Activated CD4-positive, alpha-beta memory T cell treated with anti-CD3 and anti-CD28 coated beads, Interleukin-2, amount 10 ng/mL, durations not matched to agents 7 days and 5 days (primary cell): ENCODE data around the gene RASSF5. TPM values are rescaled to one million over a fixed set of nuclear protein-coding genes. Genes with fewer than 3 reads are reported as not detected.
"Not testable (repeated sequence)": the region's sequence is repeated elsewhere in the genome, so short reads cannot be mapped to it uniquely, and the experiment has no call there.

Source experiments
- CTCF ChIA-PET: fragments of 350-600 bp; sonication (Branson Sonifier 250); formaldehyde crosslinking; loops from one replicate; lab custom pipeline; 2021; ENCODE audit warnings: antibody characterized with exemption, inconsistent platforms; lab: Charles Lee
- POLR2A ChIA-PET: fragments of 350-600 bp; sonication (Branson Sonifier 250); formaldehyde crosslinking; loops from one replicate; lab custom pipeline; 2021; ENCODE audit warnings: antibody characterized with exemption; lab: Charles Lee
- DNase-seq: peaks from one replicate; pipeline ENCODE4 v3.0.0-alpha.2; 2020
- H3K27ac Mint-ChIP-seq: one replicate; pipeline ENCODE4 v1.8.0; 2021; ENCODE audit warnings: mild to moderate bottlenecking, mixed read lengths
- H3K27me3 Mint-ChIP-seq: one replicate; pipeline ENCODE4 v1.8.0; 2021; ENCODE audit warnings: mixed read lengths
- H3K36me3 Mint-ChIP-seq: one replicate; pipeline ENCODE4 v1.8.0; 2021; ENCODE audit warnings: low read depth, mixed read lengths
- H3K4me1 Mint-ChIP-seq: one replicate; pipeline ENCODE4 v1.8.0; 2021; ENCODE audit warnings: mixed read lengths
- H3K4me3 Mint-ChIP-seq: one replicate; pipeline ENCODE4 v1.8.0; 2021; ENCODE audit warnings: mild to moderate bottlenecking, mixed read lengths
- H3K9me3 Mint-ChIP-seq: one replicate; pipeline ENCODE4 v1.8.0; 2021; ENCODE audit warnings: mixed read lengths
- total RNA-seq, 2 experiments: library from RNA; stranded (reverse); gene quantifications; one replicate each; pipeline ENCODE4 v1.2.3, GENCODE V29; 2021

Gene RASSF5
- total RNA-seq, 2 experiments from 2014 or later, result 213 to 216 TPM

DNA sequence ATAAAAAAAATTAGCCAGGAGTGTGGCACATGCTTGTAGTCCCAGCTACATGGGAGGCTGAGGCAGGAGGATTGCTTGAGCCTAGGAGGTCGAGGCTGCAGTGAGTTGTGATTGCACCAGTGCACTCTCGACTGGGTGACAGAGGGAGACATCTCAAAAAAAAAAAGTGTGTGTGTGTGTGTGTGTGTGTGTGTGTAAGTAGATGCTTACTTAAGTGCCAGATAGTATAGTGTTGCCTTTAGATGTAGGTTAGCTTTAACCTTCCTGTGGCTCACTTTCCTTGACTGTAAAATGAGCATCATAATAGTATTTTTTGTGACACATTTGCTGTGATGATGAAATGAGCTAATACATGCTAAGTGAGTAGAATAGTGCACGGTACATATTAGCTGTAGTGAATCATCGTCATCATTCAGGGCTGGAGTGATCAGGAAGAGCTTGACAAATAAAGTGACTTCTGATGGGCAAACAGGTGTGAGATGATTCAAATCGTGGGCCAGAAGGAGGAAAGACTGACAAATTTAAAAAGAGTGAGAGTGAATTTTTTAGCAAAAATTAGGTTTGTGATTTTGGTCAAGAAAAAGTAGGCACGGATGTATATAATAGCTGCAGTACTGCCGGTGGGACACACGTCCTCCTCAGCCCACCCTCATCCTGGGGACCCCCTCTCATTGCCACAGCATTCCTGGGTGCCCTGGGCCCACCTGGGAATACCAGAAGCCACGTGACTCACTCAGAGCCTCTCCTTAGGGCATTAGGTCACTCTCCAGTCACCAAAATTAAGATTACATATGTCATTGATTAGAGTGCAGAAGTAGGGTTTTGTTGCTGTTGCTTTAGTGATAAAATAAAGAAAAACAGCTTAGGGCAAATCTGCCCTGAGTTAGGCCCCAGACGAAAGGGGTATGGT is 71.0 kb downstream of the RASSF5 start:
- POLR2A ChIA-PET, result interaction anchor here (0.8 to 28.4 kb wide), 9 partner anchors 10 to 137 kb away, joined by 3 to 1193 read pairs (median 7); partner anchors contain the start of genes DYRK3, IKBKE and RASSF5
- no peak for DNase-seq
- H3K4me1 Mint-ChIP-seq, result peaks cover 99% of the 10 kb centered on the region
- CTCF ChIA-PET, result interaction anchor here (0.6 to 15.1 kb wide), 12 partner anchors 10 to 471 kb away, joined by 3 to 524 read pairs (median 4); partner anchors contain the start of genes EIF2D and IKBKE
- peak overlapping the region; percentile 72 for H3K4me3 Mint-ChIP-seq
- no peaks in the 10 kb centered on the region for H3K27me3 Mint-ChIP-seq
- H3K9me3 Mint-ChIP-seq, result no peaks in the 10 kb centered on the region
- H3K36me3 Mint-ChIP-seq, result peaks cover 76% of the 10 kb centered on the region
- peak overlapping the region; percentile 90 for H3K27ac Mint-ChIP-seq

DNA sequence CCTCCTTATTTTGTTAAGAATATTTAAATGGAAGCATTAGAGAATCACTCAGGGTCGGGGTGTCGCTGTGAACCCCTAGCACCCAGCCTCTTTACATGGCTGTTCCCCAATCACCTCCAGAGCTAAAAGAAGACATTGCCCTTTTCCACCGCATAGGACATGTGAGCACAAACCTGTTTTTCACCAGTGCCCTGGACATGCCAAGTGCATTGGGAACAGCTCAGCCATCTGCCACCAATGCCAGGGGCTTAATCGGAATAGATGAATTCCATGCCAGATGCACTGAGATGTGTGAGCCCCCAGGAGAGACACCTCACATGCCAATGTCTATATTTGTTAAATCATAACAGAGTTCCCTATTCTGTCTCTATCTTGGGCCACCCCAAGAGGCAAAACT is 71.6 kb downstream of the RASSF5 start:
- Mint-ChIP-seq H3K9me3 (no peaks in the 10 kb centered on the region), H3K4me3 (peak overlapping the region; percentile 72), H3K27me3 (no peaks in the 10 kb centered on the region), H3K4me1 (peaks cover 99% of the 10 kb centered on the region), H3K36me3 (peaks cover 78% of the 10 kb centered on the region), H3K27ac (peak overlapping the region; percentile 90)
- POLR2A ChIA-PET, result interaction anchor here (0.9 to 28.4 kb wide), 9 partner anchors 10 to 137 kb away, joined by 3 to 1193 read pairs (median 7); partner anchors contain the start of genes IKBKE and RASSF5
- CTCF ChIA-PET, result interaction anchor here (0.7 to 15.1 kb wide), 9 partner anchors 10 to 108 kb away, joined by 3 to 524 read pairs (median 5); partner anchors contain the start of genes EIF2D and IKBKE
- DNase-seq, result no peak

DNA sequence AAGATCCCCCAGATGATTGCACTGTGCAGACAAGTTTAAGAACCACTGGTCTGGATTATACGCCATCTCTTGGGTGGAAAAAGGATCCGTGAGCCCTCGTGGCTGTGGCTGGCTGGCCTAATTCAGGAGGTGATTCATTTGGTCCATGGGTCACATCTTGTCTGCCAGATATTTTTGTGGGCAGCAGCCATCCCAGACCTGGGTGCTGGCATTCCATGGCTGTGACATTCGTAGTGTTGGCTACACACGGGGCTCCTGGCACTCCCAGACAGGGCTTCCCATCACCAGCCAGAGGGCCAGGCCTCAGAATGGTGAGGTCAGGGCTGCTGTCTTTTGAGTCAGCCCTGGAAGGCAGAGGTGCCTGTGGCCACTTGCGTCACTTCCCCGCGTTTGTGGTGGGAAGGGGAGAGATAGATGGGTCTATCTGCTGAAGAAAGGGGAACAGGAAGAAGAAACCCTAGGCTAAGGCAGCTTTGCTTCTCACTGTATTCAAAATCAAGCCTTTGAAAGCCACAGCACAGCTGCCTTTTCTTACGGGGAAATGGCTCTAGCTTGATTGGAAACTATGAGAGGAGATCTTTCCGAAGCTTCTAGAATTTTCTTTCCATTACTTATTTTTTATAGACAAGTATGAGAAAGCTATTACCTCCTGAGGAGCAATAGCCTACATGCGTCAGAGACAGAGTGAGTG is 72.6 kb downstream of the RASSF5 start:
- H3K36me3 Mint-ChIP-seq, result peaks cover 80% of the 10 kb centered on the region
- peak overlapping the region; percentile 72 for H3K4me3 Mint-ChIP-seq
- peaks cover 97% of the 10 kb centered on the region for H3K4me1 Mint-ChIP-seq
- H3K27ac Mint-ChIP-seq, result peak overlapping the region; percentile 90
- POLR2A ChIA-PET, result interaction anchor here (1.1 to 28.4 kb wide), 14 partner anchors 9 to 118 kb away, joined by 3 to 1193 read pairs (median 4); partner anchors contain the start of genes IKBKE and RASSF5
- H3K27me3 Mint-ChIP-seq, result no peaks in the 10 kb centered on the region
- peak; percentile 96 for DNase-seq
- CTCF ChIA-PET, result interaction anchor here (0.9 to 15.1 kb wide), 11 partner anchors 9 to 101 kb away, joined by 3 to 524 read pairs (median 6); partner anchors contain the start of genes EIF2D and RASSF5
- H3K9me3 Mint-ChIP-seq, result no peaks in the 10 kb centered on the region

DNA sequence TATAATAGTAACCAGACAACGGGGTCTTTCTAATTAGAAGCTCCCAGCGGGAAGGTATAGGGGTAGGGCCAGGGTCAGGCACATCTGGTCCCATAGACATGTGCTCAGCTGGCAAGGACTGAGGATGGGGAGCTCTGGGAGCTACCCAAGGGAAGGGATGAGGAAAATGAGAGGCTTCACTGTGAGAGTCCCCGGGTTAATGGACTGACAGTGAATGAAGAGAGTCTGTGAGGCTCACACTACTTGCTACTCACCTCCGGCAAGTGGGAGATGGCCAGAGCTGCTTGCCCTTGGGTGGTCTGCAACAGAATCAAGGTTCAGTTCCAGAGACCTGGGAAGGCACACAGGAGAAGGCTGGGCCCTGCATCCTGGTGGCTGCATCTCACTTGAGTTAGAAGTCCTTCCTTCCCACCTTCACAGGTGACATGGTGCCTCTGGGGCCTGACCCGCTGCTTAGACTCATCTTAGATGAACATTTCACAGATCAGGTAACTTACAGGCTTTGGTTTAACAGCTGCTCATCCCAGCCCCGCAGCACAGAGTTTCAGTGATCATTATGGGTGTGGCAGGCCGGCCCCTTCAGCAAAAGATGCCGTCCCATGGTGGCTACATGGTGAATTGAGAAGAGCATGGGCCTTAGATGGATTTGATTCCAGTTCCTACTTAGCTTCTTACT is 73.2 kb downstream of the RASSF5 start:
- CTCF ChIA-PET, result interaction anchor here (0.9 to 15.1 kb wide), 12 partner anchors 8 to 101 kb away, joined by 3 to 524 read pairs (median 6); partner anchors contain the start of genes DYRK3, EIF2D and RASSF5
- DNase-seq, result no peak
- Mint-ChIP-seq H3K36me3 (peaks cover 87% of the 10 kb centered on the region), H3K4me1 (peaks cover 95% of the 10 kb centered on the region), H3K27ac (peak overlapping the region; percentile 90), H3K27me3 (no peaks in the 10 kb centered on the region), H3K4me3 (peak overlapping the region; percentile 72), H3K9me3 (no peaks in the 10 kb centered on the region)
- POLR2A ChIA-PET, result interaction anchor here (1.2 to 28.4 kb wide), 12 partner anchors 11 to 118 kb away, joined by 3 to 1193 read pairs (median 7); partner anchors contain the start of genes IKBKE and RASSF5

DNA sequence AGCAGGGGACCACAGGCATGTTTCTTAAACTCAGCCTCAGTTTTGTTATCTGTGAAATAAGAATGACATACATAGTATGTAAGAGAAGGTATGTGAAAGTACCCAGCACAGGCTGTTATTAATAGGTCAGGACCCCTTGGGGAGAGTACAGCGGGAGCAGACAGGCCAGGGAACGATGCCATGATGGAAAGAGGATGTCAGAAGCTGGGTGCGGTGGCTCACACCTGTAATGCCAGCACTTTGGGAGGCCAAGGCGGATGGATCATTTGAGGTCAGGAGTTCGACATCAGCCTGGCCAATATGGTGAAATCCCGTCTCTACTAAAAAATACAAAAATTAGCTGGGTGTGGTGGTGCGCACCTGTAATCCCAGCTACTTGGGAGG is 73.8 kb downstream of the RASSF5 start:
- Mint-ChIP-seq H3K27ac (peak overlapping the region; percentile 90), H3K4me1 (peaks cover 94% of the 10 kb centered on the region), H3K36me3 (peaks cover 92% of the 10 kb centered on the region), H3K4me3 (peak overlapping the region; percentile 72)
- not testable (repeated sequence) for H3K27me3 Mint-ChIP-seq, H3K9me3 Mint-ChIP-seq, DNase-seq
- ChIA-PET CTCF (interaction anchor here (1.2 to 15.1 kb wide), 11 partner anchors 8 to 119 kb away, joined by 3 to 524 read pairs (median 8); partner anchors contain the start of genes DYRK3 and EIF2D), POLR2A (interaction anchor here (1.2 to 28.4 kb wide), 10 partner anchors 11 to 119 kb away, joined by 3 to 1193 read pairs (median 8); partner anchors contain the start of genes IKBKE and RASSF5)

DNA sequence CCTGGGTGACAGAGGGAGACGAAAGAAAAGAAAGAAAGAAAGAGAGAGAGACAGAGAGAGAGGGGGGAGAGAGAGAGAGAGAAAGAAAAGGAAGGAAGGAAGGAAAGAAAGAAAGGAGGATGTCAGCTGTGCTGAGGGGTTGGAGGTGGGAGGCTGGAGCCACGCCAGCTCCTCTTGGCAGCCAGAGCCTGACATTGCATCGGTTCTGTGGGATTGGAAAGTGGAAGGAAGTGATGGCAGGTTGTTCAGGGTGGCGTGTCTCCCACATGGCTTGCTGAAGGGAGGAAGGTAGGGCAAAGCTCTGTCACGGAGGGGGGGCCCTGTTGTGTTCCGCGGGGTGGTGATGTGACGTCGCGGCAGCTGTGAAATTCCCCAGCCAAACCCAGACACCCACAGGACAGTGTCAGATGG is 74.2 kb downstream of the RASSF5 start:
- CTCF ChIA-PET, result interaction anchor here (1.6 to 15.1 kb wide), 7 partner anchors 10 to 119 kb away, joined by 4 to 524 read pairs (median 11); partner anchors contain the start of genes DYRK3 and EIF2D
- Mint-ChIP-seq H3K4me1 (peaks cover 92% of the 10 kb centered on the region), H3K4me3 (peak overlapping the region; percentile 72), H3K27ac (peak overlapping the region; percentile 90), H3K27me3 (no peaks in the 10 kb centered on the region), H3K9me3 (no peaks in the 10 kb centered on the region), H3K36me3 (peaks cover 92% of the 10 kb centered on the region)
- peak; percentile 56 for DNase-seq
- POLR2A ChIA-PET, result interaction anchor here (1.5 to 28.4 kb wide), 7 partner anchors 10 to 119 kb away, joined by 3 to 1193 read pairs (median 9); partner anchors contain the start of genes IKBKE and RASSF5

DNA sequence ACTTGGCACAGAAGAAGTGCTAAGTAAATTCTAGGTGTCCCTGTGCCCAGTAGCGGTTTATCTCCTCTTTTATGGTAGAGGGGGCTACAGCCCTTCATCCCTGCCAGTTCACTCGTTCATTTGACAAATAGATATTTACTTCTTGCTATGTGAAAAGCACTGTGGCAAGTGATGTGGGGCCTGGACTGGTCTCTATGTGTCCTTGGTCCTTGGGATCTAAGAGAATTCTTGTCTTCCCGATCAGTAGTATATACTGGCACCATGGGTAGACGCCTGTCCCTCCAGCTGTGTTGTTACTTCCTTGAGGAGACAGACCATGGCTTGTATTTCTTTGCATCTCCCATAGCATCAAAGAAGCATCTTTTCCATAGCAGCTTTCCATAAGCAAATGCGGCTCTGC is 75.2 kb downstream of the RASSF5 start:
- CTCF ChIA-PET, result interaction anchor here (1.1 to 15.1 kb wide), 12 partner anchors 9 to 120 kb away, joined by 3 to 524 read pairs (median 10); partner anchors contain the start of gene IKBKE
- Mint-ChIP-seq H3K9me3 (no peaks in the 10 kb centered on the region), H3K27me3 (no peaks in the 10 kb centered on the region), H3K4me1 (peaks cover 91% of the 10 kb centered on the region), H3K36me3 (peaks cover 95% of the 10 kb centered on the region), H3K4me3 (peak overlapping the region; percentile 63), H3K27ac (peak overlapping the region; percentile 90)
- POLR2A ChIA-PET, result interaction anchor here (1.5 to 28.4 kb wide), 5 partner anchors 17 to 76 kb away, joined by 4 to 1193 read pairs (median 6); partner anchors contain the start of gene RASSF5
- DNase-seq, result no peak

DNA sequence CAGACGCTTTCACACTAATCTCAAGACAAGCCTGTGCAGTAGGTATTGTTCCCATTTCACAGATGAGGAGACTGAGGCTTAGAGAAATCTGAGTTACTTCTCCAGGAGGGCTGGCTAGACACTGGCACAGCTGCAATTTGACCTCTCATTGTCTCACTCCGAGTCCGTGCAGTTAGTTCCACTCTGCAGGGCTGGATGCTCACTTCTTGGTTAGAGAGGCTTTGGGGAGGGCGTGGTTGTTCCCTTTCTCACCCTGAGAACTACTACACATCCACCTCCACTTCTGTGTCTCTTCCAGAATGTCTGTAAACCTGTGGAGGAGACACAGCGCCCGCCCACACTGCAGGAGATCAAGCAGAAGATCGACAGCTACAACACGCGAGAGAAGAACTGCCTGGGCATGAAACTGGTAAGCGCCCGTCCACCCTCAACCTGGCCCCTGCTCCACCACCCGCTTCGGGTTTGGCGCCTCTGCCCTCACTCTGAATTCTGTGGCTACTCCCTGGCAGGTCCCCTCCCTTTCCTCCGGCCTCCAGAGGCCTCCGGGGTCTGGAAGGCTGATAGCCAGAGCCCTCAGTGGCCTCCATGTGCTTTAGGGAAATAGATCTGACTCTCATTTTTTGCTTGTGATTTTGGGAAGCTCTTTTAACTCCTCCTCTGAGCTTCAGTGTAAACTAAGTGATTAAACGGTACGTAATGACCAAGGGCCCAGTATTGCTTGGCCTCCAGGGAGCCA is 75.8 kb downstream of the RASSF5 start:
- ChIA-PET CTCF (interaction anchor here (0.7 to 15.1 kb wide), 24 partner anchors 8 to 121 kb away, joined by 3 to 524 read pairs (median 6); partner anchors contain the start of genes EIF2D, IKBKE and RASSF5), POLR2A (interaction anchor here (0.7 to 28.4 kb wide), 11 partner anchors 8 to 112 kb away, joined by 3 to 1193 read pairs (median 6); partner anchors contain the start of genes EIF2D and RASSF5)
- no peak for DNase-seq
- Mint-ChIP-seq H3K4me3 (peak overlapping the region; percentile 63), H3K27ac (peak overlapping the region; percentile 90), H3K27me3 (no peaks in the 10 kb centered on the region), H3K4me1 (peaks cover 91% of the 10 kb centered on the region), H3K36me3 (peaks cover 95% of the 10 kb centered on the region), H3K9me3 (no peaks in the 10 kb centered on the region)

DNA sequence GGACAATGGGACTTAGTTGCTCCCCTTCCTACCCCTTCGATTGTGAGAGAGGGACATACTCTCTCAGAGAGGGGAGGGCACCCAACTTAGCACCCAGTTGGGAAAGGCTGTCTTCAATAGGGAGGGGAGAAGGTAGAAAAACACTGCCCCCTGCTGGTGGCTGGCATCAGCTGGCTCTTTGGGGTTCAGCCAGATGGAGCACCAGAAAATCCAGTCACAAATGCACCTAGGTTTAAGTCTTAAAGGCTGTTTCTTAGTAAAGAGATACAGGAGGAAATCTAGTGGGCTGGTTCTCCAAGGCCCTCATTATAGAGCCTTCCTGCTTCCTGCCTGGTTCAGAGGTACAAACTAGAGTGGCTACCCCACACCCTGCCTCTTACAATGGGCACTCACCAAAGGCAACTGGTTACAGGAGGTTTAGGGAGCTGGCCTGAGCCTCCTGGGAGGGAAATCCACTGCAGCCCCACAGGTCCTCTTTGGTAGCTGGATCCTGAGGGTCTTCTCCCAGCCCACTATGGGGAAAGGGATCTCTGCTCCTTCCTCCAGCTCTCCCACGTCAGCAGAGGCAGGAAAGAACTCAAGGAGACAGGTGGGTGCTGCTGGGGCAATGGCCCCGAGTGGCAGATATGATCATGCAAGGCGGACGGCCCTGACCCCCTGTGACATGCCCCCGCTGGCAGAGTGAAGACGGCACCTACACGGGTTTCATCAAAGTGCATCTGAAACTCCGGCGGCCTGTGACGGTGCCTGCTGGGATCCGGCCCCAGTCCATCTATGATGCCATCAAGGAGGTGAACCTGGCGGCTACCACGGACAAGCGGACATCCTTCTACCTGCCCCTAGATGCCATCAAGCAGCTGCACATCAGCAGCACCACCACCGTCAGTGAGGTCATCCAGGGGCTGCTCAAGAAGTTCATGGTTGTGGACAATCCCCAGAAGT is 76.6 kb downstream of the RASSF5 start:
- ChIA-PET CTCF (interaction anchor here (0.7 to 15.1 kb wide), 24 partner anchors 8 to 122 kb away, joined by 3 to 524 read pairs (median 6); partner anchors contain the start of genes EIF2D, IKBKE and RASSF5), POLR2A (interaction anchor here (0.7 to 28.4 kb wide), 11 partner anchors 8 to 113 kb away, joined by 3 to 1193 read pairs (median 6); partner anchors contain the start of genes EIF2D and RASSF5)
- H3K27ac Mint-ChIP-seq, result peak overlapping the region; percentile 90
- peak; percentile 88 for DNase-seq
- peaks cover 91% of the 10 kb centered on the region for H3K4me1 Mint-ChIP-seq
- H3K36me3 Mint-ChIP-seq, result peaks cover 94% of the 10 kb centered on the region
- no peaks in the 10 kb centered on the region for H3K9me3 Mint-ChIP-seq
- H3K4me3 Mint-ChIP-seq, result peak overlapping the region; percentile 63
- no peaks in the 10 kb centered on the region for H3K27me3 Mint-ChIP-seq

DNA sequence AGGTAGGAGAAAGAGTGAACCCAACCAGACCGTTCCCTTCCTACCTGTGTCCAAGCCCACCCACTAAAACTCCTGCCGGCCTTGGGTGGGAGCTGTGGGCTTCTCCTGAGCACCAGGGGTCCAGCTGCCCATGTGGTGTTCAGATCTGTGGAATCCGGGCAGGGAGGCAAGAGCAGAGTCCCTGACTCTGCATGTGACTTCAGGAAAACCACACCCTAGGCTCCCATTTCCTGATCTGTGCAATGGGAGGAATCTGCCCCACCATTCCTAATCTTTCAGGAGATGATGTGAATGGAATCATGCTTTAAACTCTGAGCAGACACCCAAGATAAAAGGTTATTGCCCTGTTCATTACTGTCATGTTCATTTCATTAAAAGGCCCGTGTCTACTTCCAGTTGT is 77.4 kb downstream of the RASSF5 start:
- H3K4me1 Mint-ChIP-seq, result peaks cover 91% of the 10 kb centered on the region
- no peaks in the 10 kb centered on the region for H3K27me3 Mint-ChIP-seq
- H3K9me3 Mint-ChIP-seq, result no peaks in the 10 kb centered on the region
- DNase-seq, result no peak
- peak overlapping the region; percentile 58 for H3K27ac Mint-ChIP-seq
- ChIA-PET CTCF (interaction anchor here (0.7 to 15.1 kb wide), 10 partner anchors 9 to 123 kb away, joined by 3 to 524 read pairs (median 10); partner anchors contain the start of genes EIF2D and IKBKE), POLR2A (interaction anchor here (1.5 to 28.4 kb wide), 6 partner anchors 9 to 78 kb away, joined by 3 to 1193 read pairs (median 8); partner anchors contain the start of genes EIF2D and RASSF5)
- H3K36me3 Mint-ChIP-seq, result peaks cover 94% of the 10 kb centered on the region
- no peak overlapping the region for H3K4me3 Mint-ChIP-seq
